ENCODE results near the gene MYL7. TPM values are rescaled to one million over a fixed set of nuclear protein-coding genes. Genes with fewer than 3 reads are reported as not detected.
A peak's percentile ranks its signal among the peaks of the same experiment; 100 is the strongest.

The MYL7 gene
- total RNA-seq, 1 donor from 2014 or later, result 0.82 TPM

DNA sequence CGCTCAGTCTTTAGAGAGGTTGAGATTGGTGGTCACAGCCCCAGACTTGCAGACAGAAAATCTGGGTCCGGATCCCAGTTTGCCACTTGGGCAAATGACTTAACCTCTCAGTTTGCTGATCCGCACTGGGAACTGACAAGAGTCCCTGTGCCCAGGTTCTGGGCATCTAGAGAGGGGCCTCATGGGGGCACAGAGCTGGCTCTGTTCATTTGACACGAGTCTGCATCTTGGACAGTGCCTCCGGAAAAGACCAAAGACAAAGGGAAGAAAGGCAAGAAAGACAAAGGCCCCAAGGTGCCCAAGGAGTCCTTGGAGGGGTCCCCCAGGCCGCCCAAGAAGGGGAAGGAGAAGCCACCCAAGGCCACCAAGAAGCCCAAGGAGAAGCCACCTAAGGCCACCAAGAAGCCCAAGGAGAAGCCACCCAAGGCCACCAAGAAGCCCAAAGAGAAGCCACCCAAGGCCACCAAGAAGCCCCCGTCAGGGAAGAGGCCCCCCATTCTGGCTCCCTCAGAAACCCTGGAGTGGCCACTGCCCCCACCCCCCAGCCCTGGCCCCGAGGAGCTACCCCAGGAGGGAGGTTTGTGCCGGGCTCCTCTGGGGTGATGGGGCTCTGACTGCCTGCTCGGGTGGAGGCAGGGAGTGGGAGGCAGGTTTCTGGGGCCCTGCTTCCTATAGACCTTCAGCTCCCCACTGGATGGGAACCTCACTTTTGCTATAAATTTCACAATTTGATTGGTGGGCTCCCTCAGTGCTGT is 34.6 kb downstream of the MYL7 start:
- no peaks in the 10 kb centered on the region for H3K9me3 Mint-ChIP-seq (ENCODE audit: unreplicated experiment)
- peaks cover 18% of the 10 kb centered on the region for H3K27me3 Mint-ChIP-seq (ENCODE audit: unreplicated experiment)
- no peak for DNase-seq (ENCODE audit: low spot score)
- peaks cover 13% of the 10 kb centered on the region for H3K4me1 Mint-ChIP-seq (ENCODE audit: unreplicated experiment)
- TF ChIP-seq, protein P1, sequence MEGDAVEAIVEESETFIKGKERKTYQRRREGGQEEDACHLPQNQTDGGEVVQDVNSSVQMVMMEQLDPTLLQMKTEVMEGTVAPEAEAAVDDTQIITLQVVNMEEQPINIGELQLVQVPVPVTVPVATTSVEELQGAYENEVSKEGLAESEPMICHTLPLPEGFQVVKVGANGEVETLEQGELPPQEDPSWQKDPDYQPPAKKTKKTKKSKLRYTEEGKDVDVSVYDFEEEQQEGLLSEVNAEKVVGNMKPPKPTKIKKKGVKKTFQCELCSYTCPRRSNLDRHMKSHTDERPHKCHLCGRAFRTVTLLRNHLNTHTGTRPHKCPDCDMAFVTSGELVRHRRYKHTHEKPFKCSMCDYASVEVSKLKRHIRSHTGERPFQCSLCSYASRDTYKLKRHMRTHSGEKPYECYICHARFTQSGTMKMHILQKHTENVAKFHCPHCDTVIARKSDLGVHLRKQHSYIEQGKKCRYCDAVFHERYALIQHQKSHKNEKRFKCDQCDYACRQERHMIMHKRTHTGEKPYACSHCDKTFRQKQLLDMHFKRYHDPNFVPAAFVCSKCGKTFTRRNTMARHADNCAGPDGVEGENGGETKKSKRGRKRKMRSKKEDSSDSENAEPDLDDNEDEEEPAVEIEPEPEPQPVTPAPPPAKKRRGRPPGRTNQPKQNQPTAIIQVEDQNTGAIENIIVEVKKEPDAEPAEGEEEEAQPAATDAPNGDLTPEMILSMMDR (IDR thresholded peaks at IDR 0.05; ENCODE audit: unreplicated experiment), result no peak
- peaks cover 7% of the 10 kb centered on the region for H3K36me3 Mint-ChIP-seq (ENCODE audit: low read depth, unreplicated experiment)
- no peak overlapping the region for H3K4me3 Mint-ChIP-seq (ENCODE audit: unreplicated experiment)
- H3K27ac Mint-ChIP-seq (ENCODE audit: unreplicated experiment), result no peak overlapping the region

GRCh38 chr7:44105832-44106231 is 35.3 kb downstream of the MYL7 start:
- no peaks in the 10 kb centered on the region for H3K9me3 Mint-ChIP-seq (ENCODE audit: unreplicated experiment)
- peaks cover 18% of the 10 kb centered on the region for H3K27me3 Mint-ChIP-seq (ENCODE audit: unreplicated experiment)
- TF ChIP-seq, protein P1 (IDR thresholded peaks at IDR 0.05; ENCODE audit: unreplicated experiment), result no peak
- no peak for DNase-seq (ENCODE audit: low spot score)
- H3K36me3 Mint-ChIP-seq (ENCODE audit: low read depth, unreplicated experiment), result peaks cover 7% of the 10 kb centered on the region
- peaks cover 13% of the 10 kb centered on the region for H3K4me1 Mint-ChIP-seq (ENCODE audit: unreplicated experiment)
- no peak overlapping the region for H3K27ac Mint-ChIP-seq (ENCODE audit: unreplicated experiment)
- H3K4me3 Mint-ChIP-seq (ENCODE audit: unreplicated experiment), result peak overlapping the region; percentile 75

- peaks cover 4% of the 10 kb centered on the region for H3K36me3 Mint-ChIP-seq (ENCODE audit: low read depth, unreplicated experiment)
- no peaks in the 10 kb centered on the region for H3K9me3 Mint-ChIP-seq (ENCODE audit: unreplicated experiment)
- no peak overlapping the region for H3K27ac Mint-ChIP-seq (ENCODE audit: unreplicated experiment)
- peaks cover 16% of the 10 kb centered on the region for H3K27me3 Mint-ChIP-seq (ENCODE audit: unreplicated experiment)
- TF ChIP-seq, protein P1 (IDR thresholded peaks at IDR 0.05; ENCODE audit: unreplicated experiment), result no peak
- no peak for DNase-seq (ENCODE audit: low spot score)
- peaks cover 13% of the 10 kb centered on the region for H3K4me1 Mint-ChIP-seq (ENCODE audit: unreplicated experiment)
- peak overlapping the region; percentile 81 for H3K4me3 Mint-ChIP-seq (ENCODE audit: unreplicated experiment)
Measured at GRCh38 chr7:44104860-44105771, 36.0 kb downstream of the MYL7 start.

DNA sequence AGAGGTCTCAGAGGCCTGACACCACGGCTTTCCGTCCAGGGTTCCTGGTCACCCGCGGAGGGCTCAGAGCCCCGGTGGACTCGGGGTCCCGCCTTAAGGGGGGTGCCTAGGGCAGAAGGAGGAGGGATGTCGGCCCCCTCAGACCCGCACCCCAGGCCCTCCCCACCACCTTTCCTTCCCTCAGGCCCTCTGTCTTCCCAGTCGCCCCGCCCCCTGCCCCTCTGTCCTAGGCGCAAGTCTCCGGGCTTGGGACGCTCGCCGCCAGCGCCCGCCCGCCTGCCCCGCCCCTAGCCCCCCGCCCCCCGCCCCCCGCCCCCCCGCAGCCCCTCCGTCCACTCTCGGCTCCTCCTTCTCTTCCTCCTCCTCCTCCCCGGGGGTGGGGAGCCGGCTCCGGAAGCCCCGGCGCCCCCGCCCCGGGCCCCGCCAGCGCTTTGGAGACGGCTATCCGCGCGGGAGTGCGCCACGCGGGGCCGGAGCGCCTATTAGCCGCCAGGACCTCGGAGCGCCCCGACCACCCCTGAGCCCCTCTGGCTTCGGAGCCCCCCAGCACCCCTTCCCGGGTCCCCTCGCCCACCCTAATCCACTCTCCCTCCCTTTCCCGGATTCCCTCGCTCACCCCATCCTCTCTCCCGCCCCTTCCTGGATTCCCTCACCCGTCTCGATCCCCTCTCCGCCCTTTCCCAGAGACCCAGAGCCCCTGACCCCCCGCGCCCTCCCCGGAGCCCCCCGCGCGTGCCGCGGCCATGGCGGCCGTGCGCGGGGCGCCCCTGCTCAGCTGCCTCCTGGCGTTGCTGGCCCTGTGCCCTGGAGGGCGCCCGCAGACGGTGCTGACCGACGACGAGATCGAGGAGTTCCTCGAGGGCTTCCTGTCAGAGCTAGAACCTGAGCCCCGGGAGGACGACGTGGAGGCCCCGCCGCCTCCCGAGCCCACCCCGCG is 36.9 kb downstream of the MYL7 start, which contains the start of gene AEBP1:
Gene AEBP1 (plus strand): TSS at position 423 of the 937 bp plus-strand sequence. CDS start 321 bp downstream, at position 744.
- Mint-ChIP-seq H3K36me3 (ENCODE audit: low read depth, unreplicated experiment) (peaks cover 4% of the 10 kb centered on the region), H3K9me3 (ENCODE audit: unreplicated experiment) (no peaks in the 10 kb centered on the region), H3K27me3 (ENCODE audit: unreplicated experiment) (peaks cover 16% of the 10 kb centered on the region), H3K4me3 (ENCODE audit: unreplicated experiment) (peak within 1 kb of the TSS; percentile 81), H3K27ac (ENCODE audit: unreplicated experiment) (no peak within 1 kb of the TSS), H3K4me1 (ENCODE audit: unreplicated experiment) (peaks cover 13% of the 10 kb centered on the region)
- peak; percentile 51 for DNase-seq (ENCODE audit: low spot score)
- TF ChIP-seq, protein P1 (IDR thresholded peaks at IDR 0.05; ENCODE audit: unreplicated experiment), result no peak
